ENCODE results near the gene SLC37A1. TPM values are rescaled to one million over a fixed set of nuclear protein-coding genes. Genes with fewer than 3 reads are reported as not detected.

The SLC37A1 gene
- total RNA-seq, 2 donors from 2014 or later, result 6.6 to 9.6 TPM

DNA sequence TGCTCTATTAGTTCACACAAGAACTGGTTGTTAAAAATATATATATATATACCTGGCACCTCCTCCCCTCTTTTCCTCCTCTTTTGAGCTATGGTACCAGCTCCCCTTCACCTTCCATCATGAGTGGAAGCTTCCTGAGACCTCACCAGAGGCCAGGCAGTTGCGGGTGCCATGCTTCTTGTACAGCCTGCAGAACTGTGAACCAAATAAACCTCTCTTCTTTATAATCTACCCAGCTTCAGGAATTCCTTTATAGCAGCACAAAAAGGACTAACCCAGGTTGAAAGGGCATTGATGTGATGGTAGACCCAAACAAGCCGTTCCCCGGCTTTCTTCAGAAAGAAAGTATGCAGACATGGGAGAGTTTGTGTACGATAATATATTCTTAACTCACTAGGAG, 32.5 kb upstream of the SLC37A1 start:
- TF ChIP-seq, protein P1, sequence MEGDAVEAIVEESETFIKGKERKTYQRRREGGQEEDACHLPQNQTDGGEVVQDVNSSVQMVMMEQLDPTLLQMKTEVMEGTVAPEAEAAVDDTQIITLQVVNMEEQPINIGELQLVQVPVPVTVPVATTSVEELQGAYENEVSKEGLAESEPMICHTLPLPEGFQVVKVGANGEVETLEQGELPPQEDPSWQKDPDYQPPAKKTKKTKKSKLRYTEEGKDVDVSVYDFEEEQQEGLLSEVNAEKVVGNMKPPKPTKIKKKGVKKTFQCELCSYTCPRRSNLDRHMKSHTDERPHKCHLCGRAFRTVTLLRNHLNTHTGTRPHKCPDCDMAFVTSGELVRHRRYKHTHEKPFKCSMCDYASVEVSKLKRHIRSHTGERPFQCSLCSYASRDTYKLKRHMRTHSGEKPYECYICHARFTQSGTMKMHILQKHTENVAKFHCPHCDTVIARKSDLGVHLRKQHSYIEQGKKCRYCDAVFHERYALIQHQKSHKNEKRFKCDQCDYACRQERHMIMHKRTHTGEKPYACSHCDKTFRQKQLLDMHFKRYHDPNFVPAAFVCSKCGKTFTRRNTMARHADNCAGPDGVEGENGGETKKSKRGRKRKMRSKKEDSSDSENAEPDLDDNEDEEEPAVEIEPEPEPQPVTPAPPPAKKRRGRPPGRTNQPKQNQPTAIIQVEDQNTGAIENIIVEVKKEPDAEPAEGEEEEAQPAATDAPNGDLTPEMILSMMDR (IDR thresholded peaks at IDR 0.05), result no peak
- Histone ChIP-seq H3K27ac (no peak overlapping the region), H3K4me3 (no peak overlapping the region), H3K36me3 (no peaks in the 10 kb centered on the region), H3K9me3 (no peaks in the 10 kb centered on the region), H3K4me1 (ENCODE audit: control insufficient read depth in 1 of 2, low read depth in 2 of 2) (no peaks in the 10 kb centered on the region), H3K27me3 (replicated peaks; ENCODE audit: insufficient read depth) (no peaks in the 10 kb centered on the region)
- DNase-seq (ENCODE audit: low spot score) (no peak), ATAC-seq (ENCODE audit: insufficient number of reproducible peaks, low FRiP score, low read depth) (no peak)

DNA sequence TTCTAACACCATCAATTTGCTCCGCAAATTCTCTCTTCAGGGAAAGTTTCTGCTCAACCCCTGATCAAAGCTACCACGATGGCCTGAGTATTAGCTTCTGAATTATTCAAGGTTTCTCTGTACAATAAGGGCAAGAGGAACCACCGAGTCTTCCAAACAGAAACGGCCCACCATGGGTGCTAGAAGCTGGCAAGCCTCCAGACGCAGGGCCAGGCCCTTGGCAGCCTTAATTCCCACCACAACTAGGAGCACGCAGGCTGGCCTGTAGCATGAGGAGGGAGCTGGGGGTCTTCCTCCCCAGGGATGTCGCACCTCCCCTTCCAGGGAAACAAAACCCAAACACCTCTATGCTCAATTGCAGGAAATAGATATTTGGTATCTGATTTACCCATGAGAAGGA, 28.7 kb upstream of the SLC37A1 start:
- H3K27ac ChIP-seq, result no peak overlapping the region

DNA sequence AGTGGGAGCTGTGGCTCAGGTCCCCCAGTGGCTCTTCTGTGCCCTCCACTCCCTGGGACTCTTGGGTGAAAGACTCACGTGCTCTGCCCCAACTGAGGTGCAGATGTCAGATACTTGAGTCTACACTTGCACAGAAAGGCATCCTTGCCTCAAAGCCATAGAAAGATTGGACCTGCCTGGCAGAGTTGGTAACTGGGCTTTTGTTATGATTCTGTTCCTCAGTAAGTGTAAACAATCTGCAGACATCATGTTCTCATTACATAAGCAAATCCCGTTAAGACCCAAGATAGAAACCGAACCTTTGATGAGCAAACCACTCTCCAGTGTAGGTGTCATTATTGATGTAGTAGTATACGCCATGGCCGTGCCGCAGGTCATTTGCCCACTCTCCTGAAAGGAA, 27.6 kb upstream of the SLC37A1 start:
- Histone ChIP-seq H3K27me3 (replicated peaks; ENCODE audit: insufficient read depth) (no peaks in the 10 kb centered on the region), H3K4me1 (ENCODE audit: control insufficient read depth in 1 of 2, low read depth in 2 of 2) (no peaks in the 10 kb centered on the region), H3K4me3 (no peak overlapping the region), H3K36me3 (no peaks in the 10 kb centered on the region), H3K9me3 (no peaks in the 10 kb centered on the region), H3K27ac (no peak overlapping the region)
- DNase-seq (ENCODE audit: low spot score) (no peak), ATAC-seq (ENCODE audit: insufficient number of reproducible peaks, low FRiP score, low read depth) (no peak)
- TF ChIP-seq, protein P1 (IDR thresholded peaks at IDR 0.05), result no peak

More for the DNA sequence above, 28.7 kb upstream of the SLC37A1 start:
- Histone ChIP-seq H3K36me3 (no peaks in the 10 kb centered on the region), H3K9me3 (no peaks in the 10 kb centered on the region), H3K27me3 (replicated peaks; ENCODE audit: insufficient read depth) (no peaks in the 10 kb centered on the region), H3K4me3 (no peak overlapping the region), H3K4me1 (ENCODE audit: control insufficient read depth in 1 of 2, low read depth in 2 of 2) (no peaks in the 10 kb centered on the region)
- TF ChIP-seq, protein P1 (IDR thresholded peaks at IDR 0.05), result no peak
- ATAC-seq (ENCODE audit: insufficient number of reproducible peaks, low FRiP score, low read depth), result no peak
- DNase-seq (ENCODE audit: low spot score), result no peak

DNA sequence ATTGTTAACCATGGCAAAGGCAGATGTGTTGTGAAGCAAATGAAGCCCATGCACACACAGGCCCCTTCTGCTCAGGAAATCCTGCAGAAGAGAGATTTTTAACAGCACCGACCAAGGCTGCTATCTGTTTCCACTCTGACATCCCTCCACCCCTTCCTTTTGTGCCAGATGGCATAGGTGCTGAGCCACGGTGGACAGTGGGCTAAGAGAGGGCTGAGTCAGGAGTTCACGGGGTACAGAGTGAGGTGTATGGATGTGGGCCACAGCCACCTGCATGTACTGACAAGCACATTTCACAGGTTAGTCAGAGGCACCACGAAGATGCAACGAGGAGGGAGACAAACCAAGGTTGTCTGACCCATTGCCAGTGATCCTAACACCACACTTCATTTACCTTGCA, 27.1 kb upstream of the SLC37A1 start:
- no peaks in the 10 kb centered on the region for H3K4me1 ChIP-seq (ENCODE audit: control insufficient read depth in 1 of 2, low read depth in 2 of 2)
- H3K9me3 ChIP-seq, result no peaks in the 10 kb centered on the region
- DNase-seq (ENCODE audit: low spot score) (no peak), ATAC-seq (ENCODE audit: insufficient number of reproducible peaks, low FRiP score, low read depth) (no peak)
- H3K36me3 ChIP-seq, result no peaks in the 10 kb centered on the region
- H3K4me3 ChIP-seq, result no peak overlapping the region
- H3K27ac ChIP-seq, result no peak overlapping the region
- H3K27me3 ChIP-seq (replicated peaks; ENCODE audit: insufficient read depth), result no peaks in the 10 kb centered on the region
- TF ChIP-seq, protein P1 (IDR thresholded peaks at IDR 0.05), result no peak

DNA sequence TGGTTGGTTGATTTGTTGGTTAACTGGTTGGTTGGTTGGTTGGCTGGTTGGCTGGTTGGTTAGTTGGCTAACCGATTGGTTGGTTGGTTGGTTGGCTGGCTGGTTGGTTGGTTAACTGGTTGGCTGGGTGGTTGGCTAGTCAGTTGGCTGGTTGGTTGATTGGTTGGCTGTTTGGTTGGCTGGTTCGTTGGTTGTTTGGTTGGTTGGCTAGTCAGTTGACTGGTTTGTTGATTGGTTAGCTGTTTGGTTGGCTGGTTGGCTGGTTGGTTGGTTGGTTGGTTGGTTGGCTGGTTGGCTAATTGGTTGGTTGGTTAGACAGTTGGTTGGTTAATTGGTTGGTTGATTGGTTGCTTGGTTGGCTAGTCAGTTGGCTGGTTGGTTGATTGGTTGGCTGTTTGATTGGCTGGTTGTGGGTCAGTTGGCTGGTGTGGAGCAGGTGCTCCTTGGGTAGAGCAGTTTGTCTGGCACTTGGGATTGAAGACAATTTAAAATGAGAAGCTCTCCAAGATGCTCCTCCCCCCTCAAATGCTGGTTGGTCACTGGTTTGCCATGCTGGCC, 24.6 kb upstream of the SLC37A1 start:
- H3K36me3 ChIP-seq, result no peaks in the 10 kb centered on the region
- ATAC-seq (ENCODE audit: insufficient number of reproducible peaks, low FRiP score, low read depth), result no peak
- no peak overlapping the region for H3K4me3 ChIP-seq
- H3K27ac ChIP-seq, result no peak overlapping the region
- H3K9me3 ChIP-seq, result no peaks in the 10 kb centered on the region
- H3K4me1 ChIP-seq (ENCODE audit: control insufficient read depth in 1 of 2, low read depth in 2 of 2), result no peaks in the 10 kb centered on the region
- TF ChIP-seq, protein P1 (IDR thresholded peaks at IDR 0.05), result no peak
- DNase-seq (ENCODE audit: low spot score), result no peak
- no peaks in the 10 kb centered on the region for H3K27me3 ChIP-seq (replicated peaks; ENCODE audit: insufficient read depth)

Data from thoracic aorta (tissue), 2 donors.